GM21423 (cell line): Measurements from ENCODE around the gene GSX2.
A peak's percentile ranks its signal among the peaks of the same experiment; 100 is the strongest.

ENCODE experiments used
- ATAC-seq: cut with Tn5 transposase; IDR thresholded peaks from one replicate; pipeline ENCODE4 v1.9.1; 2021; ENCODE audit warnings: mild to moderate bottlenecking, moderate library complexity; ENCODE audit not compliant: unreplicated experiment

The GSX2 gene

GRCh38 chr4:54076673-54077072 lies 23.3 kb upstream of the GSX2 start:
- no peak for ATAC-seq

DNA sequence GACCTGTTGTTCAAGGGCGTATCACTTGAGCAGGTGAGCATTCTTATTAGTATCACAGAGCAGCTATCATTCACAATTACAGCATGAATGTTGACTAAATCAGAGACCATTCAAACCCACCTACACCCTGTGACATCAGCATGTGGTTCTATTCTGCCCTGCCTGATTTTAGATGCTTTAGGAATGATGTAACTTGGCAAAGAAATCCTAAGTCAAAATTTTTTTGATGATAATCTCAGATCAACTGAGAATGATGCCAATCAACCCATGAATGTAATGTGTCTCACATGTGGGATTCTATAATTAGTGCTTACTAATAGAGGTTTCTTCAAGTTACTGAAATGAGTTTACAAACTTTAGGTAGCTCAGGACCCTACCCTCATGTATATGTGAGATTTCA lies 22.2 kb upstream of the GSX2 start:
- ATAC-seq = no peak

- ATAC-seq = no peak
These were observed 17.8 kb upstream of the GSX2 start for GRCh38 chr4:54082168-54082567.

- no peak for ATAC-seq
These were observed 14.7 kb upstream of the GSX2 start for GRCh38 chr4:54085284-54085683.

DNA sequence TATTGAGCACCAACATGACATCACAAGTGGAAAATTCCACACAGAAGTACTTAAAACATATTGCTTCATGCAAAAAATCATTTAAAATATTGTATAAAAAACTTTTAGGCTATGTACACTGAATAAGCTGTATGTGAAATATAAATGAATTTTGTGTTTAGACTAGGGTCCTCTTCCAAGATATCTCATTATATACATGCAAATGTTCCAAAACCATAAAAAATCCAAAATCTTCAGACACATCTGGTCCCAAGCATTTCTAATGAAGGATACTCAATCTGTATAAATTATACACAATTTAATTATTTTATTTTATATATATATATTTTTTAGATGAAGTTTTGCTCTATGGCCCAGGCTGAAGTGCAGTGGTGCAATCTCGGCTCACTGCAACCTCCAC lies 10.1 kb upstream of the GSX2 start:
- no peak for ATAC-seq

DNA sequence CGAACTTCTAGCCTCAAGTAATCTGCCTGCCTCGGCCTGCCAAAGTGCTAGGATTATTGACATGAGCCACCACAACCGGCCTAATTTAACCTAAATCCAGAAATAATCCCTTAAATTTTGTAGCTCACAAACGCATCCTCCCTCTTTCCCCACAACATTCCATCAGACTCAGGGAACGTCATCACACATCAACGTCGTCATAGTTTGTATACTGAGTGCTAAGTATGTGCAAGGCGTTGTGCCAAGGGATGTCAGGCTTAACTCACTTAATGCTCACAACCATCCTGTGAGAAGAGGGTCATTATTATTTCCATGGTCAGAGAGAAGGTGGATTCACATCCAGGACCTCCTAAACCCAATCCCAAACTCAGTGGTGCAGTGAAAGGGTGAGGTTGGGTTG lies 9.6 kb upstream of the GSX2 start:
- no peak for ATAC-seq

DNA sequence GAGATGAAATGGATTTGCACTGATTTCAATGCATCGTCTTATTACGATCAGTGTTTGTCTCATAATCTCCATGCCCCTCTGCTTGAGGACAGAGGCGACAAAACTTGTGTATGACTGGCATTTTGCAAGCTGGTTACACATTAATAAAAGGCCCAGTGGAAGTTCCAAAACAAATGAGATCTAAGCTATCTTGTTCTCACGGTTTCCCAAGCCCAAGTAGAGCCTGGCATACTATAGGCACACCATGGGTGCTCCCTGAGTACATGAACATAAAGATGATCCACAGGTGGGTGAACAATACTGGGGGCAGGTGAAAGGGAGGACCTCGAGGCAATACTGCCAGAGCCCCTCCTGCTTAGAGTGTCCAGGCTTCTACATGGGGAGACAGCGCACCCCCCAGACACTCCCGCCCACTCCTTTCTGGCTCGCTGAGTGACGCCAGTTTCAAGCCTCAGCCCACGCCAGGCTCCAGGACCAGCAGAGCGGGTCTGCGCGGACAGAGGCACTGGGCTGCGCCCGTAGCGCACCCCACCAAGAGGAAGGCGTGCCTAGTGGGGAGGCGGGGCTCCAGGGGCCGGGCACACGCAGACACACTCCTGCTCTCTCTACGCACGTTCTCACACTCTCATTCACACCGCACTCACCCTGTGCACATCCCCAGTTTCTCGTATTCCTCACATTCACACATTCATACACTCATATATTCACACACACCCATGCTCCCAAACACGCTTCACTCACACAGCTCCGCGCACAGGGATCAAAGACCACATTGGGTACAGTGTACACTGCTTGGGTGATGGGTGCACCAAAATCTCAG lies 8.9 kb upstream of the GSX2 start:
- no peak for ATAC-seq

GRCh38 chr4:54091637-54092404 lies 8.1 kb upstream of the GSX2 start:
- ATAC-seq = peak; percentile 65

GRCh38 chr4:54092405-54093323 lies 7.3 kb upstream of the GSX2 start:
- no peak for ATAC-seq

DNA sequence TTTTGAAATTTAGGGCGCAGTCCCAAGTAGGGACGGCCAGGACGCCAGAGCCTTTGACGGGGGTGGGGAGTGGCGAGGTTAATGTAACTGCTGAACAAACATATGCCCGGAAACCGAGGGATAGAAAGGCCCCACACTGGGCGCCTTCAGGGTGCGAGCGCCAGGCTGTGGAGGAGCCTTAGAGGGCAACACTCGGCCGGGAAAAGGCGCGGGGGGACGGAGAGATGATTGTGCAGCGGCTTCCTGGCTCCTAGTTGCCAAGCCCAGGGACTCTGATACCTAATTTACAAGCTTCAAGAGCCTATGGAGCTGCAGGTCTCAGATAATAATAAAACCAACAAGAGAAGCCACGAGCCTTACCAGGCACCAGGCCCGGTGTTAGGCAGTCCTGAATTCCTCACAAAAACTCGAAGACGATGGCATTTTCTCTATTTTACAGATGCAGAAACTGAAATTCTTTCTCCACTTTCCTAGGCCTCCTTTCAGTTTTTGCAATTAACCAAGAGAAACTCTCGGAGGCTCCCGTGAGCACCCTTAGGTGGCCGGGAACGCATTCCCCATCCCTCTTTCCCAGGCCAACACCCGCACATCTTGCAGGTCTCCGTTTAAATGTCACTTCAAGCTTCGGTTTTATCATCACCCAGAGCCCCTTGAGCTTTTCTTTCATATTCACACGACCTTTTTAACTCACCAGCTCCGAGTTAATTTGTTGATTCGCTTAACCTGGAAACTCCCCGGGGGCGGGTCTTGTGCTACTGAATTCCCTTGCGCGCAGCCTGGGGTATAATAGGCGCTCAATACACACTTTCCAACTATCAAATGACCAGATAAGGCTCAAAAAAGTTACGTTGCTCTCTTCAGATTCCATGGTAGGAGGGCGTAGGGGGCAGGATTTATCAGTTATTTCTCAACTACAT lies 6.4 kb upstream of the GSX2 start:
- ATAC-seq = no peak

DNA sequence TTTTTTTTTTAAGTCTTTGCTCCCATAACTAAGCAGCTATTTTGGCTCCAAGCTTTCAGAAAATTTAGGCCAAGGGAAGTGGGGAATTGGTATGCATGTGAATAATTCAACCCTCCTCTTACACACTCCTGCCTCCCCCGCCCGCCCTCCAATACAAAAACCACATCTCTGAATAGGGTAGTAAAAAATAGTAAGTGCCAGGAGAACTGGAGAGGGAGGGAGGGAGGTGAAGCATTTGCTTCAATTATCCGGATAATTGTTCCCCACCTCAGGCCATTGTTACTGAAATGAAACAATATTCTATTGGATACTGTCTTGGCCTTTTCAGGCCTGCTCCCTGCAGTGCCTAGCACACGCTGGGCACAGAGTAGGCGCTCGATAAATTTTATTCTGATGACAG lies 5.5 kb upstream of the GSX2 start:
- ATAC-seq = no peak

GRCh38 chr4:54095110-54095825 lies 4.7 kb upstream of the GSX2 start:
- no peak for ATAC-seq

- no peak for ATAC-seq
These were observed 3.5 kb upstream of the GSX2 start for GRCh38 chr4:54096295-54096962.

- ATAC-seq = no peak
These were observed 2.8 kb upstream of the GSX2 start for GRCh38 chr4:54097152-54097551.

DNA sequence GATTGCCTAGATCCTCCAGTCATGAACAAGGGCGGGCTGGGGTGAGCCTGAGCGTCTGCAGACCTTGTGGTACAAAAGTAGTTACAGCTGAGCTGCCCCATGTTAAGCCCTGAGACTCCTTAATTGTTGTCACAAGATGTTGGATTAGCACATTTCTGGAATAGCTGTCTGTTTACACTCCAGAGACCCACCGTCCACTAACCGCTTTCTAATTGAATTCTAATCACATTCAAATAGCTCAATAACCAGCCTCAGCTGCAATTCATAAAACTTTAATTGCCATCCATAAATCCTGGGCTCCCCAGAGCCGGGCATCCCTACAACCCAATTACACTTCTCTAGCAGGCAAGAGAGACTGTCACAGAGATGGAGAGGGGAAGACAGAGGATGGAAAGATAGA lies 1.6 kb upstream of the GSX2 start:
- ATAC-seq = no peak

DNA sequence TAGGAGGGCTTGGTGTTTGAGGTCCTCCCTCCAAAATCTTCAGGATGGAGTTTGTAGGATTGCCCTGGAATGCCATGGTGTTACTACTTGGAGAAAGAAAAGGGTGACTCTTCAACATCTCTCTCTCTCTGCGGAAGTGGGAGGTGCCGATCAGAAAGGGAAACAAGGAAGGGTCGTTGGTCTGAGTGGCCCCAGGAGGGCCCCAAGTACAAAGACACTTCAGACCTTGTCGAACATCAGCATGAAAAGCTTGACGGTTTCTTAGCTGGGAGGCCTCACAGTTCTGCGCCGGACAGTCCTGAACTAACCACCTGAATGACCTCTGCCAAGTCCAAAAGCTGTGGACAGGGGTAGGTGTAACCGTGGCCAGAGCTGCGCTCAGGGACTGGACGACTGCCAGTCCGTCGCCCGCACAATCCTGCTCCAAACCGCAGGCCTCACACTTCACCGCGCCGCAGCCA lies 646 bp upstream of the GSX2 start:
- no peak for ATAC-seq

DNA sequence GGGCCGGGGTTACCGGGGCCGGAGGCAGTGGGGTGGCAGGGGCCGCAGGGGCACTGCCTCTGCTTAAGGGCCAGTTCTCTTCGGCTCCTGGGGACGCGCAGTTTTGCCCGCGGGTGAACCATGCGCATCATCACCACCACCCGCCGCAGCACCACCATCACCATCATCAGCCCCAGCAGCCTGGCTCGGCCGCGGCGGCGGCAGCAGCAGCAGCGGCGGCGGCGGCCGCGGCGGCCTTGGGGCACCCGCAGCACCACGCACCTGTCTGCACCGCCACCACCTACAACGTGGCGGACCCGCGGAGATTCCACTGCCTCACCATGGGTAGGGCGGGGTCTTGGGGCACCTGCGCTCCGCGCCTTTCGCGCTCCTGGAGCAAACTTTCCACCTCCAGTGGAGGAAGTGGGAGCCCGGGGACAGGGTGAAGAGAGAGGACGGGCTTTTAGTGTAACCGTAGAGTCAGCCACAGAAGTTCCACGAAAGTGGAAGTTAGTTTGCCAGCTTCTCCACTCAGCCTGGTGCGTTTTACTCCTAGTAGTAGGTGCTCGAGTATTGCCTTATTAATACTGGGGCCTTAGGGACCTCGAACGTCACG lies 729 bp downstream of the GSX2 start:
- ATAC-seq = no peak

- no peak for ATAC-seq
These were observed 1.5 kb downstream of the GSX2 start for GRCh38 chr4:54101190-54102041.
